ENCODE data around the gene CD47. TPM values are rescaled to one million over a fixed set of nuclear protein-coding genes. Genes with fewer than 3 reads are reported as not detected.

The CD47 gene
- total and polyA plus RNA-seq, 10 of the 15 experiments (the other 5 are each of a cell fraction or from before 2014, with no cell fraction given), result 22.9 to 175 (median 81.1) TPM

GRCh38 chr3:108024146-108024850 lies 66.5 kb downstream of the CD47 start:
- ChIA-PET CTCF (no interaction called here), RAD21 (ENCODE audit: unreplicated experiment) (no interaction called here), SMC1A (ENCODE audit: uncharacterized antibody, unreplicated experiment) (interaction anchor here (1.0 to 1.5 kb wide), 2 partner anchors 38 to 50 kb away, joined by 3 to 4 read pairs; no protein-coding TSS in a partner anchor), POLR2A (no interaction called here)
- Histone ChIP-seq H3K4me3 (no peak overlapping the region), H3K4me2 (ENCODE audit: control insufficient read depth, insufficient read depth) (no peak overlapping the region), H3K36me3 (ENCODE audit: control insufficient read depth in 2 of 2, insufficient read depth in 2 of 2, low read length in 1 of 2) (no peaks in the 10 kb centered on the region), H3K9ac (ENCODE audit: control insufficient read depth, insufficient read depth, low read length) (no peak overlapping the region), H3K9me3 (replicated peaks; ENCODE audit: control insufficient read depth, insufficient read depth, low read length) (no peaks in the 10 kb centered on the region; the same call in 2 of the 3 replicates), H3K27me3 (replicated peaks in 1 of 2; ENCODE audit: control insufficient read depth in 2 of 2, insufficient read depth in 2 of 2, low read length in 1 of 2) (no peaks in the 10 kb centered on the region), H2AFZ (ENCODE audit: control insufficient read depth, low read depth, low read length) (no peak overlapping the region), H3K27ac (ENCODE audit: control insufficient read depth, insufficient read depth) (no peak overlapping the region), H4K20me1 (ENCODE audit: control insufficient read depth, insufficient read depth) (no peaks in the 10 kb centered on the region), H3K79me2 (ENCODE audit: control insufficient read depth, insufficient read depth, low read length) (no peaks in the 10 kb centered on the region), H3K4me1 (ENCODE audit: control insufficient read depth, insufficient read depth, low read length) (no peaks in the 10 kb centered on the region)
- in situ Hi-C loops (cut with MboI), result no loop called here
- BruUV-seq (replicated peaks), result no TSS peak
- ATAC-seq (no peak), DNase-seq (ENCODE audit: low read depth, low spot score) (no peak), FAIRE-seq (no peak)
- TF ChIP-seq DPF2 (IDR thresholded peaks at IDR 0.05) (no peak), RUNX3 (IDR thresholded peaks at IDR 0.05; ENCODE audit: low read length) (no peak), ZNF592 (IDR thresholded peaks at IDR 0.05) (no peak), SMC3 (IDR thresholded peaks at IDR 0.05; ENCODE audit: borderline replicate concordance, low read length) (no peak), ZNF687 (IDR thresholded peaks at IDR 0.05) (no peak), PML (IDR thresholded peaks at IDR 0.05; ENCODE audit: low read length) (no peak), HCFC1 (IDR thresholded peaks at IDR 0.05; ENCODE audit: low read length) (no peak), ESRRA (IDR thresholded peaks at IDR 0.05; ENCODE audit: low read length) (no peak), POU2F2 (IDR thresholded peaks at IDR 0.05; ENCODE audit: borderline replicate concordance, low read depth, low read length) (no peak), SPI1 (IDR thresholded peaks at IDR 0.05; ENCODE audit: borderline replicate concordance, insufficient read depth, low read depth, low read length) (no peak), E2F4 (IDR thresholded peaks at IDR 0.05; ENCODE audit: low read depth, low read length) (no peak)
- intact Hi-C loops (cut with micrococcal nuclease; ENCODE audit: unreplicated experiment), result no loop called here
- 89% methylated on average over 6 of the region's 6 CpGs for WGBS (ENCODE audit: insufficient coverage, insufficient replicate concordance, low lambda C conversion rate, missing lambda C conversion rate)
